ENCODE data around the gene OBP2A.
A peak's percentile ranks its signal among the peaks of the same experiment; 100 is the strongest.
"Not testable (repeated sequence)": the region's sequence is repeated elsewhere in the genome, so short reads cannot be mapped to it uniquely, and the experiment has no call there.

The OBP2A gene

GRCh38 chr9:135526730-135527571 is 19.0 kb upstream of the OBP2A start:
- no peak for DNase-seq (ENCODE audit: low read depth)

GRCh38 chr9:135528842-135529435 is 17.0 kb upstream of the OBP2A start:
- DNase-seq (ENCODE audit: low read depth): not testable (repeated sequence)

- no peak for DNase-seq (ENCODE audit: low read depth)
Observed at GRCh38 chr9:135530146-135530545, 15.8 kb upstream of the OBP2A start.

- DNase-seq (ENCODE audit: low read depth): no peak
Observed at GRCh38 chr9:135531096-135531495, 14.8 kb upstream of the OBP2A start.

- DNase-seq (ENCODE audit: low read depth): no peak
Observed at GRCh38 chr9:135533113-135533512, 12.8 kb upstream of the OBP2A start.

GRCh38 chr9:135533674-135534073 is 12.3 kb upstream of the OBP2A start:
- DNase-seq (ENCODE audit: low read depth): no peak

- DNase-seq (ENCODE audit: low read depth): not testable (repeated sequence)
Observed at GRCh38 chr9:135534192-135534711, 11.7 kb upstream of the OBP2A start.

- not testable (repeated sequence) for DNase-seq (ENCODE audit: low read depth)
Observed at GRCh38 chr9:135534826-135535225, 11.1 kb upstream of the OBP2A start.

GRCh38 chr9:135535631-135536030 is 10.3 kb upstream of the OBP2A start:
- not testable (repeated sequence) for DNase-seq (ENCODE audit: low read depth)

- DNase-seq (ENCODE audit: low read depth): peak; percentile 35
Observed at GRCh38 chr9:135536216-135536615, 9.7 kb upstream of the OBP2A start.

GRCh38 chr9:135543262-135543894 is 2.5 kb upstream of the OBP2A start:
- DNase-seq (ENCODE audit: low read depth): not testable (repeated sequence)

- DNase-seq (ENCODE audit: low read depth): no peak
Observed at GRCh38 chr9:135544981-135545635, 818 bp upstream of the OBP2A start.

- DNase-seq (ENCODE audit: low read depth): not testable (repeated sequence)
Observed at GRCh38 chr9:135546792-135547617, 1.1 kb downstream of the OBP2A start.

- no peak for DNase-seq (ENCODE audit: low read depth)
Observed at GRCh38 chr9:135547756-135548736, 2.1 kb downstream of the OBP2A start.

- DNase-seq (ENCODE audit: low read depth): not testable (repeated sequence)
Observed at GRCh38 chr9:135549478-135550343, 3.8 kb downstream of the OBP2A start.

GRCh38 chr9:135550344-135550918 is 4.5 kb downstream of the OBP2A start:
- no peak for DNase-seq (ENCODE audit: low read depth)

- DNase-seq (ENCODE audit: low read depth): no peak
Observed at GRCh38 chr9:135551031-135551430, 5.1 kb downstream of the OBP2A start.

- DNase-seq (ENCODE audit: low read depth): no peak
Observed at GRCh38 chr9:135551456-135551855, 5.5 kb downstream of the OBP2A start.
